ENCODE results near the gene CYP2C19.

- TF ChIP-seq EZH2 (IDR thresholded peaks at IDR 0.05; ENCODE audit: borderline replicate concordance, low read depth, low read length, severe bottlenecking): no peak
- no peak for TF ChIP-seq CTCF (IDR thresholded peaks at IDR 0.05; ENCODE audit: borderline replicate concordance, extremely low read depth, low read length, poor library complexity, severe bottlenecking)
These were observed 88.8 kb downstream of the CYP2C19 start for GRCh38 chr10:94851263-94851662.

Data from DND-41 (cell line).